ENCODE results near the gene CFB.
"Not testable (repeated sequence)": the region's sequence is repeated elsewhere in the genome, so short reads cannot be mapped to it uniquely, and the experiment has no call there.

CFB gene

DNA sequence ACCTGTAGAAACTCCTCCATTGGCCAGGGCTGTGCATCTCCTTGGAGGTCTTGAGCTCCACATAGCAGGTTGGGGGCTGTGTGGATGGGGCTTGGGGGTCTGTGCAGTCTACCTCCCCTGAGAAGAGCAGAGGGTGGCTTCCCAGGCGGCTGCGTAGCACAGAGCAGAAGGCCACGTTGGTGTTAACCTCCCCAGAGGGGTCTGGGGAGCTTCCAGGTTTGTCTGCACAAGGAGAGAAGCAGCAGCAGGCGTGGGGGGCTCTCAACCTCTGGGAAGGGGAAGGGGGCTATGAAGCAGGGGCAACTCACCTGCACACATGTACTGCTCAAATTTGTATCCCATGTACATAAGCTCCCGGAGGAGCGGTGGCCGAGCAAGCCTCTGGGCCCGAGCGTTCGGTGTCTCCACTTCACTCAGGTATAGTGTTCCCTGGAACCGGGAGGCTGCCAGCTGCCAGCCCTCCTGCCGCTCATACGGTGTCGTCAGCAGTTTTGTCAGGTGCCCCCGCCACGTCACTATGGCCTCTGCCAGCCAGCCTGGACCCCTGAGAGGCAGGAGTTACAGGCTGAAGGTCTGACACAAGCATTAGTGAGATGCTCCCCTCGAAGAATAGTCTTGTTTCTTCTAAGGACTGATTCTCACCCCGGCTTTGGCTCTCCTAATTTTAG, 24.8 kb downstream of the CFB start:
- no peak for DNase-seq (ENCODE audit: low read depth in 2 of 2)

DNA sequence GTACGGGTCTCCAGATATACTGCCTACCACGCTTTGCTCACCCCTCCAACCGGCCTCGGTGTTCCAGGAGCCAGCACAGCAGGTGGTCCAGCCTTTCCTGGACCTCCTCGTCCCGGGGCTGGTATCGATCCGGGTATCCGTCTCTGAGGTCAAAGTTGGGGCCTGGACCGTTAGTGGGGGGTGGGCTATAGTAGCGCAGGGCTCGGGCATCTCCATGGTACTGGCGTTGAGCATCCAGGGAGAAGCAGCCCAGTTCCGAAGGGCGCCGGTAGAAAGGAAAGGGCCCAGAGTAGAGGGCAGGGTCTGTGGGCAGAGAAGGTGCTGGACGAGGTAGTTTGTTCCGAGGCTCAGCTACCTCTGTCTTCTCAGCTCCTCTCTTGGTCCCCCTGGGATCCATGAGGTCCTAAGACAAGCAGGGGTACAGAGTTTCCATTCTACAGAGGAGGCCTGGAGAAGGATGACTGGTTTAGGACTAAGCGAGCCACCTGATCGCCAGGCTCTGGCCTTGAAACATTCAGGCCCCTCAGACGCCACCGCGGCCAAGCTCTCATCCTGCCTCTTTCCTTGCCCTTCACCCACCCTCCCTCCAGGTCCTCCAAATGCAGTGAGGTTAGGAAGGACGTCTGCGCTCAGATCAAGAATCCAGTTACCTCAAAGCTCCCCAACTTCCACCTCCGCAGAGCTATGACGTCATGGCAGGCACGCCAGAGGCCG, 25.5 kb downstream of the CFB start:
- no peak for DNase-seq (ENCODE audit: low read depth in 2 of 2)

DNA sequence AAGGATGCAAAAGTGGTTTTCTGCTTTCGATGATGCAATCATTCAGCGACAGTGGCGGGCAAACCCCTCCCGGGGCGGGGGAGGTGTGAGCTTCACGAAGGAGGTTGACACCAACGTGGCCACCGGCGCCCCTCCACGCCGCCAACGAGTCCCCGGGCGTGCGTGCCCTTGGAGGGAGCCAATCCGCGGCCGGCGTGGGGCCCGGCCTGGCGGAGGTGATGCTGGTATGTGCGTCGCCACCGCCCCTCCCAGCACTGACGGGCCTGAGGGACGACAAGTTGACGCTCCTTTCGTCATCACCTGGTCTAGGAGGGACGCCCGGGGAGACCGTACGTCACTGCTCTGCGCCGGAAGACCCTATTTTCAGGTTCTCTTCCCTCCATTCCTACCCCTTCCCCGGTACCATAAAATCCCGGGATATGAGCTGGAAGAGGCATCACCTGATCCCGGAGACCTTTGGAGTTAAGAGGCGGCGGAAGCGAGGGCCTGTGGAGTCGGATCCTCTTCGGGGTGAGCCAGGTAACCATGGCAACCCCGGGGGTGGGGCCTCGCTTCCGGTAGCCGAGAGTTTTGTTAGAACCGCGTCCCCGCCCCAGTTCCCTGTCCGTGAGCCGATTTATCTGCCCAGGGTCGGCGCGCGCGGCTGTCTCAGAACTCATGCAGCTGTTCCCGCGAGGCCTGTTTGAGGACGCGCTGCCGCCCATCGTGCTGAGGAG, 26.3 kb downstream of the CFB start, which contains the start of gene DXO:
Gene DXO (minus strand): TSS at position 146 of the 716 bp plus-strand sequence. CDS start 463 bp downstream, outside the sequence.
- peak; percentile 91 to 92 for DNase-seq (ENCODE audit: low read depth in 2 of 2)

DNA sequence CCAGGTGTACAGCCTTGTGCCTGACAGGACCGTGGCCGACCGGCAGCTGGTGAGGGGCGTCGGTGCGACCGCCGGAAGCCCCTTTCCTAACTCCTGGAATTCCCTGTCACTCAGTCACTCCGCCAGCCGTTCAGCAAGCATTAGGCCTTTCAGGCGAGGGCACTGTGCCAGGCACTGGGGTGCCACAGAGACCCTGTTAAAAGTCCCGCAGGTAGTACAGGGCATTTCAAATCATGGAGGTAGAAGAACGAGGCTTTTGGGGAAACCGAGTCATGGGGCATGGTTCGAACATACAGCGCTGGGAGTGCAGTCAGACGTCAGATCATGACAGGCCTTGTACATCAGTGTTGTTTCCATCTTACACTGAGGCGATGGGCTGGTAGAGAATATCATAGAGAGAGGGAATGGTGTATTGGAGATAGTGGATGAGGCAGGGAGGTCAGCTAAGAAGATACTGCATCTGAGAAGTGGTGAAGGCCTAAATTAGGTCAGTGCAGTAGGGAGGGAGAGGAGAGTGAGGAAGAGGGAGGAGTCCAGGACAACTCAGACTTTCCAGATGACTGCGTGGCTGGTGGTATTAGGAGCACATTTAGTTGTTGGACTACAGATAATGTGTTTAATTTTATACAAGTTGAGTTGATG, 26.9 kb downstream of the CFB start:
- no peak for DNase-seq (ENCODE audit: low read depth in 2 of 2)

DNA sequence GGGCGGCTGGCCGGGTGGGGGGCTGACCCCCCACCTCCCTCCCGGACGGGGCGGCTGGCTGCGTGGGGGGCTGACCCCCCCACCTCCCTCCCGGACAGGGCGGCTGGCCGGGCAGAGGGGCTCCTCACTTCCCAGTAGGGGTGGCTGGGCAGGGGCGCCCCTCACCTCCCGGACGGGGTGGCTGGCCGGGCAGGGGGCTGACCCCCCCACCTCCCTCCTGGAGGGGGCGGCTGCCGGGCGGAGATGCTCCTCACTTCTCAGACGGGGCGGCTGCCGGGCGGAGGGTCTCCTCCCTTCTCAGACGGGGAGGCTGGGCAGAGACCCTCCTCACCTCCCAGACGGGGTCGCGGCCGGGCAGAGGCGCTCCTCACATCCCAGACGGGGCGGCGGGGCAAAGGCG, 30.2 kb downstream of the CFB start:
- not testable (repeated sequence) for DNase-seq (ENCODE audit: low read depth in 2 of 2)

DNA sequence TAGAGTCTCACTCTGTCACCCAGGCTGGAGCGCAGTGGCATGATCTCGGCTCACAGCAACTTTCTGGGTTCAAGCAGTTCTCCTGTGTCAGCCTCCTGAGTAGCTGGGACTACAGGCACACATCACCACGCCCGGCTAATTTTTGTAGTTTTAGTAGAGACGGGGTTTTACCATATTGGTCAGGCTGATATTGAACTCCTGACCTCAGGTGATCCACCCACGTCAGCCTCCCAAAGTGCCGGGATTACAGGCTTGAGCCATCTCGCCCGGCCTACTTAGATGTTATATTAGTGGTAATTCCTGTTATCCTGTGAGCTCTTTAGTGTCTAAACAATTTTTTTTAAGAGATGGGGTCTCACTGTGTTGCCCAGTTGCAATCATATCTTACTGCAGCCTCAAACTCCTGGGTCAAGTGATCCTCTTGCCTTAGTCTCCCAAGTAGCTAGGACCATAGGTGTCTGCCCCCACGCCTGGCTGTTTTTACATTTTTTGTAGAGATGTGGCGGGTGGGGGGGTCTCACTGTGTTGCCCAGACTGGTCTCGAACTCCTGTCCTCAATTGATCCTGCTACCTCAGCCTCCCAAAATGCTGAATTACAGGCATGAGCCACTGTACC, 32.0 kb downstream of the CFB start:
- no peak for DNase-seq (ENCODE audit: low read depth in 2 of 2)

DNA sequence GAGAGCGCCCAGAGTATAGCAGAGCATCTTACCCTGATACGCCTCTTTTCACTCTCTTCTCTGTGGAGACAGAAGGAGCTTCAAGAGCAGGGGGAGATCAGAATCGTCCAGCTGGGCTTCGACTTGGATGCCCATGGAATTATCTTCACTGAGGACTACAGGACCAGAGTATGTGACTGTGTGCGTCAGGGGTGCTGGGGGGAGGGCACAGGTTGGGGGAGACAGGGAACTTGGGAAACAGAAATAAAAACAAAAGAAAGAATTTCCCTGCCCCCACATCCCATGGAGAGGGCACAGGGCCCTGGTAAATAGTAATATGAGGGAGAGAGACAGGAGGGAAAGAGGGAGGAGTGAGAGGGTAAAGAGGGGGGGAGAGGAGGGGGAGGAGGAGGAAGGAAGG, 32.9 kb downstream of the CFB start:
- DNase-seq (ENCODE audit: low read depth in 2 of 2) = no peak

DNA sequence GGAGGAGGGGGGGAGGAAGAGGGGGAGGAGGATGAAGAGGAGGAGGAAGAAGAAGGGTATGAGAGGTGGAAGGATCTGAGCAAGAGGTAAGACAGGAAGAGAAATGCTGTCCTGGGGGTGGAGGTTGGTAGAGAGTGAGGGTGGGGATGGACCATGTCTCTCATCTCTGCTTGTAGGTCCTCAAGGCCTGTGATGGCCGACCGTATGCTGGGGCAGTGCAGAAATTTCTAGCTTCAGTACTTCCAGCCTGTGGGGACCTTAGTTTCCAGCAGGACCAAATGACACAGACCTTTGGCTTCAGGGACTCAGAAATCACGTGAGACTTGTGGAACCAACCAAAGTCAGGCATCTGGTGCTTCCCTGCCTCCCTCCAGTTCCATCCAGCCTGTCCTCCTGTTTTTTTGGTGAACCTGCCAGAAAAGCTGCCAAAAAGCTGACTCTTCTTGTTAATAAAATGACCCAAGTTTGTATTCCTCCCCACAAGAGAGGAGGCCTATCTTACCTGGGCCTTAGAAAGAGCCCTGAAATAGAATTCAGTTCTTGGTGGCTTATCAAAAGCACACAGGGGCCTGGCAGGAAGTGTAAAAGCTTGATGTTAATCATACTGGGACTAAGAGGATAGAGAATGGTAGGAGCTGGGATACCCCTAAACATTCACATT, 33.5 kb downstream of the CFB start:
- DNase-seq (ENCODE audit: low read depth in 2 of 2) = no peak

DNA sequence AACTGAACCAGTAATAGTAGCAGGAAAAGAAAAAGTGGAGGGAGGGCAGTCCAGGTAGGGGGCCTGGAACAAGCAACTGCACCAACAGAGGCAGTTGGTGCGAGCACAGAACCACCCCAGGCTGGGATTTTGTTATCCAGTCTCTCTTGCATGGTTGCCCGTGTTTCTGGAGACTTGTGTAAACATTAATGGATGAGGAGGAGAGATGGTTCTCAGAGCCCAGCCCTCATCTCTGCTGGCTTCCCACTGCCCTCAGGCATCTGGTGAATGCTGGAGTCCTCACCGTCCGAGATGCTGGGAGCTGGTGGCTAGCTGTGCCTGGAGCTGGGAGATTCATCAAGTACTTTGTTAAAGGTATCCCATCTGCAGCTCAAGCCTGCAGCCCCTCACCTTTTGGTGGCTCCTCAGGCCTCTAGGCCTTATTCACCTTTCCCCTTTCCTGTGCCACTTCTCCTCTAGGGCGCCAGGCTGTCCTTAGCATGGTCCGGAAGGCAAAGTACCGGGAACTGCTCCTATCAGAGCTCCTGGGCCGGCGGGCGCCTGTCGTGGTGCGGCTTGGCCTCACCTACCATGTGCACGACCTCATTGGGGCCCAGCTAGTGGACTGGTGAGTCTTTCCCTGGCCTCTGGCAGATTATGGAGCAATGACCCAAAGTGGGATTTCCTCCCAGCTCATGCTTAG, 34.4 kb downstream of the CFB start:
- not testable (repeated sequence) for DNase-seq (ENCODE audit: low read depth in 2 of 2)

DNA sequence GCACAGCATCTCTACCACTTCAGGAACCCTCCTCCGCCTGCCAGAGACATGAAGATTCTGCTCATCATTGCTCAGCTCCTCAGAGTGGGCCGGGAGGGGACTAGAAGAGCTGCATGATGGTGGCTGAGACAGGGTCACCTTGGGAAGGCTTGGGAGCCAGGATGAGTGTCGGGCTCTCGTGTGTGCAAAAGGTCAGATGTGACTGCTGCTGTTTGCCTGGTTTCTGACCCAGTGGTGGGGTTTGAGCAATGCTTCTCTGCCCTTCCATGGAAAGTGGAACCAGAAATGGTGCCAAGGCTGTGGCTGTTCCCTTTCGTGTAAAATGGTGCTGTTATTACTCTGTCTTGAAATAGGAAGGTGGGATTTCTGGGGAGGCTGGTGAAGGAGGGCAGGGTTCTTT, 35.1 kb downstream of the CFB start:
- not testable (repeated sequence) for DNase-seq (ENCODE audit: low read depth in 2 of 2)

DNA sequence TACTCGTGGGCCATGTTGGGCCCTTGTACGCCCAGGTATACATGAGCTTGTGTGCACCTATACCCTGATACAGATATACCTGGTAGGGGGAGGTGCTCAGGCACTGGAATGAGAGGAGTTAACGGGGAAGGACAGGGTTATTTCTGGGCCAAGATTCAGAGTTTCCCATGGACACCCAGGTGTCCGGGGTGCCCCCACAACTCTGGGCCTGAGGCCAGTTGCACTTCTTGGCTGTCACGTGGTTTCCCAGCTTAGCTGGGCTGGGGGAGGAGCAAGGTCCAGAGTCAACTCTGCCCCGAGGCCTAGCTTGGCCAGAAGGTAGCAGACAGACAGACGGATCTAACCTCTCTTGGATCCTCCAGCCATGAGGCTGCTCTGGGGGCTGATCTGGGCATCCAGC, 35.8 kb downstream of the CFB start, which contains the start of gene C4A:
Gene C4A (plus strand): TSS at position 314 of the 400 bp plus-strand sequence. CDS start 51 bp downstream, at position 365.
- DNase-seq (ENCODE audit: low read depth in 2 of 2) = not testable (repeated sequence)

DNA sequence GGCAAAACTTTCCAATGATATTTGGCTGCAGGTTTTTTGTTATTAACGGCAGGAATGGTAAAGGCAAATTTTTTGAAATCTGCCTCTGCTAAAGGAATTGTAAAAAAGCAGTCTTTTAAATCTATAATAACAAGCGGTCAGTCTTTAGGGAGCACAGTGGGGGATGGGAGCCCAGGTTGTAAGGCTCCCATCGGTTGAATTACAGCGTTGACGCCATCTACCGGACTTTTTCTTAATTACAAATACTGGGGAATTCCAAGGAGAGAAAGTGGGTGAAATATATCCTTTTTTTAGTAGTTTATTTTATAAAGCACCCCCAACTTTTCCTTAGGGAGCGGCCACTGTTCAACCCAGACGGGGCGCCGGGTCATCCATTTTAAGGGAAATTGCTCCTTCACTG, 43.5 kb downstream of the CFB start:
- not testable (repeated sequence) for DNase-seq (ENCODE audit: low read depth in 2 of 2)

DNA sequence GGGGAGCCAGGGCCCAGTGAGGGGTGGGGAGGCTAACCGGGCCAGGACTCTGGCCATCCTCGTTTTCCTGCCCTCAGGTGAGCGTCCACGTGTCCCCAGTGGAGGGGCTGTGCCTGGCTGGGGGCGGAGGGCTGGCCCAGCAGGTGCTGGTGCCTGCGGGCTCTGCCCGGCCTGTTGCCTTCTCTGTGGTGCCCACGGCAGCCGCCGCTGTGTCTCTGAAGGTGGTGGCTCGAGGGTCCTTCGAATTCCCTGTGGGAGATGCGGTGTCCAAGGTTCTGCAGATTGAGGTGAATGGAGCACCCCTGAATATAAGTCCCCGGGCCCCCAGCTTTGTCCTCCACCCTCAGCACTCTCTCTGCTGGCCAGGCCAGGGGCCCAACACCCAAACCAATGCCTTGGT, 48.5 kb downstream of the CFB start:
- DNase-seq (ENCODE audit: low read depth in 2 of 2) = not testable (repeated sequence)

DNA sequence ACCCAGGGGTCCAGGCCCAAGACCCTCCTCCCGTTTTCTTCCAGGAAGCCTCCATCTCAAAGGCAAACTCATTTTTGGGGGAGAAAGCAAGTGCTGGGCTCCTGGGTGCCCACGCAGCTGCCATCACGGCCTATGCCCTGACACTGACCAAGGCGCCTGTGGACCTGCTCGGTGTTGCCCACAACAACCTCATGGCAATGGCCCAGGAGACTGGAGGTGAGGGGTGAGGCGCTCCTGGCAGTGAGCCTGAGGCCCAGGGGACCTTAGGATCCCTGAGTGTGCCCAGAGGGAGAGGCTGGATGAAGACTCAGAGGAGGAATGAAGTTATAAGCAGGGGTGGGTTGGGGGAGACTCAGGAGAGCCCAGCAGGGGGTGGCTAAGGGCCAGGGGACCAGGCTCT, 50.5 kb downstream of the CFB start:
- not testable (repeated sequence) for DNase-seq (ENCODE audit: low read depth in 2 of 2)

Data from stimulated activated CD4-positive, alpha-beta T cell treated with anti-CD3 and anti-CD28 coated beads, Interleukin-1b, Interleukin-23, amount 100 ng/mL, for 1 hour (primary cell).